T-helper 1 cell treated with Interleukin-12 subunit alpha and Interleukin-12 subunit beta and Interleukin-4 antibody, amounts not matched to agents 30 ng/mL and 1 ng/mL, for 36 hours (primary cell): ENCODE data around the gene BAZ2A. TPM values are rescaled to one million over a fixed set of nuclear protein-coding genes. Genes with fewer than 3 reads are reported as not detected.
"Not testable (repeated sequence)": the region's sequence is repeated elsewhere in the genome, so short reads cannot be mapped to it uniquely, and the experiment has no call there.

Source experiments
- intact Hi-C: fragments of 100-400 bp; cut with micrococcal nuclease; formaldehyde crosslinking; loops from one replicate; pipeline ENCODE4 v1.15.1; 2024
- total RNA-seq: library from RNA; stranded (reverse); gene quantifications from 2 replicates; pipeline ENCODE4 v1.2.3, GENCODE V29; 2022

The BAZ2A gene
- total RNA-seq, 1 donor from 2014 or later = 124 TPM

DNA sequence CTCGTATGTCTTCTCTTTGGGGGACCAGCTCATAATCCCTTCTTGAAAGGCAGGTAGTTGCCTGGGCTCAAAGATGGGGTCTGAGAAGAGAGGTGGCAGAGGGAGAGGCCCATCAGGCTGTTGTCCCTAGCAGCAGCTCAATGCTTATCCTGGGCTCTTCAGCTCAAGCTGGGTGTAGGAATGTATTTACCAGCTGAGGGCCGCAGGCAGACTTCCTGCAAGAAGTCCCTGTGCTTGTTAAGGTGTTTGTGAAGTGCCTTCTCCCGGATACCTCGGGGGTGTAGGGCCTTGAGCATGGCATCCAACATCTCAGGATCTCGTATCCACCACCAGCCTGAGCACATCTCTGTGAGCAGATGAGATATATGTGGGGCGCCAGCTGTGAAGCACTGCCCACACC is 29.4 kb downstream of the BAZ2A start:
- intact Hi-C loops = loop anchor here (1.0 kb wide), 1 partner anchor 28 kb away; no protein-coding TSS in a partner anchor

DNA sequence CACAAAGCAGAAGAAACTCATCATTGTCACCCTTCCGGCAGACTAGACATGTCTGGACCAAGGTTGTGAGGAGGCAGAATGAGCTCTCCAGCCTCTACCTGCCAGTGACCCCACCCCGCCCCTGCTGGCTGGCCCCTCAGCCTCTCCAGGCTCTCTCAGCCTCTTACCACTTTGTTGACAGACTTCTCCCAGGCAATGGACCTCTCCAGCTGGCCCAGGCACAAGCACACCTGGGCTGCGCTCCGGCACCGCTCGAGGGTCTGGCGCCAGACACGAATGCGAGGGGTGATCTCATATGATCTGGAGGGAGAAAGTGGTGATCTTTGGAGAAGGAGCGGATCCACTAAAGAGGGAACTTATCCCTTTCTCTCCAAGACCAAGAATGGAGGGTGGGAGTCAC is 30.3 kb downstream of the BAZ2A start:
- intact Hi-C loops = no loop called here

DNA sequence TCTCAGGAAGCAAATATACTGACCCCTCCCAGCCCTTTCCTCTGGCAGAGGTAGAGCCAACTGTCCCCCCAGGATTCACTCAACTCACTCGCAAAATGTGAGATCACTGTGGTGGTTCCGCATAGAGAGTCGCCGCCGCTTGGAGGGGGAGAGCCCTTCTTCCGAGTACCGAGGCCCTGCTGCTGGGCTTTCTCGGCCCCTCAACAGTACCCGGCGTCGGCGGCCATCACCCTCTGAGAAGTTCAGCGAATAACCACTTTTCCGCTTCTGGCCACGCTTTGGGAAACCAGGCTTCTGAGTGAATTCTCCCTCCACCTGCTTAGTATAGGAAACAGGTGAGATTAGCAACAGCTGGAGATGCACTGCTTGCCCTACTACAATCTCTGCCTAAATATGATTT is 31.1 kb downstream of the BAZ2A start:
- intact Hi-C loops = no loop called here

DNA sequence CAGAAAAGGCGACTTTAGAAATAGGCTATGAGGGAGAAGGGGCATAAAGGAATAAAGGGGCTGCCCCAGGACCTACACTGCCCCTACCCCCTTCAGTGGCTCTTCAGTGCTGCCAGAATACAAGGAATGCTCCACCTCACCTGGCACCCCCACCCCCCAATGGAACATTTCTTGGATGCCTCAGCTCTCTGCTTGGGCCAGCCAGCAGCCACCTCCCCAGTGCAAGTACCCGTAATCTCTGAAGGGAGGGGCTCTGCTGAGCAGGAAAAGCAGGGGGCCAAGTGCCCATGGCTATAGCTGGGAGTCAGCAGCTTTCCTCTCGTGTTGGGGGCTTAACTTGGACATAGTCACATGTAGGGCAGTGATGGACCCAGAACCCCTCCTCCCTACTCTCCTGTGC is 33.3 kb downstream of the BAZ2A start:
- intact Hi-C loops = no loop called here

DNA sequence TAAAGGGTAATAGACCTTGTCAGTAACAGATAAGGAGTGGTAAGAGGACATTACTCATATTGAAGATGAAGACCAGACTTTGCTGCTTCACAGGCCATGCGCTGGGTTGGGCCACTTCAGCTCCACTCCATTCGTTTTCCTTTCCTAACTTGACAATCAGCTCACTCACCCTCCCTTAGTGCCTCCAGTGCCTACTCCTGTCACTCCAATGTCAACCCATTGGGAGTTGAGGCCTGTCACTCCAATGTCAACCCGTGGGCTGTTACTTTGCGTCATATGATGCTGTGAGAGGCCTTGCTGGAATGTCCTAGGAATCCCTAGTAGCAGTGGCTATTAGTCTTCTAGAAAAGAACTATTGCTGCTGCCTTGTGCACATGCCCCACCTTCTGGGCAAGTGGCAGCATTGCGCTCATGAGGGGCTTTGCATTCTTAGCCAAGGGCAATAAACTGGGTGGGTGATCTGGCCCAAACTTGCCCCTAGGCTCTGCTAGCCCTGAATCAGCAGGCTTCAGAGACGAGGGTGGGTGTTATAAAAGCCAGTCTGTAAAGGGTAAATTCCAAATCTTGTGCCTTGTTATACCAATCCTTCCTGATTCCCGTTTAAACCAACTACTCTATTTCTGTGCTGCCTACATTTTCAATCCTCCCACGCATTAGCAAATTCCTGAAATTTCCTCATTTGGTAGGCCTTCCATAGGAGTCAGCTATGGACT is 36.1 kb downstream of the BAZ2A start:
- intact Hi-C loops = loop anchor here (1.0 to 5.0 kb wide), 4 partner anchors 21 to 402 kb away; no protein-coding TSS in a partner anchor

DNA sequence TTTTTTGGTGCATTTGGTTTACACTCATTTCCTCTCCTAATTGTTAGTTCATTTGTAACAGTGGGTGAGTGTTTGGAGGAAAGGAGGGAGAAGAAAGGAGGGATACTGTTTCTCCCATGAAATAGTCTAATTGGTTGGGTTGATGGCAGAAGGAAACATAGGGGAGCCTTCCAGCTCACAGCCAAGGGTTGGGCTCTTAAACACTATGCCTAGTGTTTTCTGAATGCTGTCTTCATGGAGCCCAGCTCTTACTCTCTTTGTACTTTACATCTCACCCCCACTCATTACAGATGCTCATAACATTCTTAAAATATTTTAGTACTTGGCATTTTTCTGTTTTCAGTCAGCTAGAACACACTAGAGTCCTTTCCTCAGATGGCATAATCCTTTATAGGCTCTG is 38.2 kb downstream of the BAZ2A start:
- intact Hi-C loops = loop anchor here (5.0 kb wide), 1 partner anchor 400 kb away; no protein-coding TSS in a partner anchor

DNA sequence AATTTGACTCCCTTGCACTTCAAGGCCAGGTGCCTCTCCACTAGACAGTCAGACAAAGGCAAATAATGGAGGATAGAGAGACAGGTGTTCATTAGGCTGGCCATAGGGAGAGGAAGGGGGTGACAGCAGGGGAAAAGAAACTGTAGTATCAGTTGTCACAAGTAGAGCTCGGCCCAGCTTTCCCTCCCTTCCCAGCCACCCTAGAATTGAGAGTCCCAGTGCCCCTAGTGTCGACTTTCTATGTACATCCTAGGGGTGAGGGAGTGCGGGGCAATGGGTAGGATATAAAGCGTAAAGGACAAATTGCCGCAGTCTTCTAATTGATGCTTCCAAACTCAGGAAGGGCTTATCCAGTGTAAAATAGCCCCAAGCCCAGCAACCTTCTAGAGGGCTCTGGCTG is 39.0 kb downstream of the BAZ2A start:
- intact Hi-C loops = loop anchor here (5.0 kb wide), 1 partner anchor 399 kb away; no protein-coding TSS in a partner anchor

DNA sequence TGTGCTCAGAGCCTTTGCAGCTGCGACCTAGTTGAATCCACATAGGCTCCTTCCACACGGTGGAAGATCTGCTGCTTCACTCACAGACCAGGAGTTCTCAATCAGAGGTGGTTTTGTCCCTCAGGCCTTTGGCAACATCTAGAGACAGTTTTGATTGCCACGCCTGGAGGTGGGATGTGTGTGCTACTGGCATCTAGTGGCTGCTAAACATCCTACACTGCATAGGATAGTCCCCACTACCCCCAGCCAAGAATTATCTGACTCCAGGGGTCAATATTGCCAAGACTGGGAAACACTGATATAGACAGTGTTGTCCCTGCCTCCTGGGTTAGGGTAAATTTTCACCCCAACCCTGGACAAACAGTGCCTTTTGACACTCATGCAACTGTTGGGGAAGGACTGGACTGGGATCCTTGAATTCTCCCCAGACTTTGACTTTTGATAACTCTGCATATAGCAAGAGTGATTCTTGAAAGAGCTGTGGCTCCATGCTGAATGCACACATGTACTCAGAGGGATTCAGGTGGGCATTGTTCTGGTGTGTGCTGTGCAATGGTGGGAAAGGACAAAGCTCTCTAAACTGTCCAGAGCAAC is 39.8 kb downstream of the BAZ2A start:
- intact Hi-C loops = loop anchor here (1.0 to 5.0 kb wide), 2 partner anchors 77 to 398 kb away; no protein-coding TSS in a partner anchor

- intact Hi-C loops = loop anchor here (1.0 to 5.0 kb wide), 2 partner anchors 76 to 397 kb away; no protein-coding TSS in a partner anchor
Measured at GRCh38 chr12:56589783-56590182, 40.3 kb downstream of the BAZ2A start.

DNA sequence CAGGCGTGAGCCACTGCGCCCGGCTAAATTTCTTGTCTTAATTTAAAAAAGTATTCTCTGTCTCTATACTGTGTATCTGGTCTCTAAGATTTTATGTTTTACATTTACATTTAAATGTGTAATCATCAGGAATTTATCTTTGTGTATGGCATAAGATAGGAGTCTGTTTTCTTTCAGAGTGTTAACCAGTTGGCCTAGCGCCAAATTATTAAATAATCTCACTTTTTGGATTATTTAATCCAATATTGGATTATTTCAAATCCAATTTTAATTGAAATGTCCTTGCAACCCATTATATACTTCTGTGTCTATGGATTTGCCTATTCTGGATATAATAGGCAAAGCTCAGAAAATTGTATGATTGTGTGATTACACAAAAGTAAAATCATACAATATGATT is 45.0 kb downstream of the BAZ2A start:
- intact Hi-C loops = no loop called here

- intact Hi-C loops = no loop called here
Measured at GRCh38 chr12:56581418-56582145, 48.5 kb downstream of the BAZ2A start.

DNA sequence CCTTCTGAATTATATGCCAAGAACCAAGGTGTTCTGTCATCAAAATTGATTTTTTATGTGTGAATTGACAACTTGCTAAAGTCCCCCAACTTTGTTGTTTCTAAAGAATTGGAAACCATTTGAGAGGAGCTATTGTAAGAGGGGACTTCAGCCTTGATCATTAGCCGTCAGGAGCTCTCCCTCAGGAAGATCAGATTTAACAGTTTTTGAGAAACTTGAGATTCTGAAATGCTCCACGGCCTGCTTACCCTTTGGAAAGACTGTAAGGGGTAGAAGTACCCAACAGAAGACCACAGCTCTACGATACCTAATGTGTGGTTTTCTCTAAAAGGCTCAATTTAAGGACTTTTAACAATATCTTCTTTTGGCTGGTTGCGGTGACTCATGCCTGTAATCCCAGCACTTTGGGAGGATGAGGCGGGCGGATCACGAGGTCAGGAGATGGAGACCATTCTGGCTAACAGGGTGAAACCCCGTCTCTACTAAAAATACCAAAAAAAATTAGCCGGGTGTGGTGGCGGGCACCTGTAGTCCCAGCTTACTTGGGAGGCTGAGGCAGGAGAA is 51.1 kb downstream of the BAZ2A start:
- intact Hi-C loops = no loop called here

DNA sequence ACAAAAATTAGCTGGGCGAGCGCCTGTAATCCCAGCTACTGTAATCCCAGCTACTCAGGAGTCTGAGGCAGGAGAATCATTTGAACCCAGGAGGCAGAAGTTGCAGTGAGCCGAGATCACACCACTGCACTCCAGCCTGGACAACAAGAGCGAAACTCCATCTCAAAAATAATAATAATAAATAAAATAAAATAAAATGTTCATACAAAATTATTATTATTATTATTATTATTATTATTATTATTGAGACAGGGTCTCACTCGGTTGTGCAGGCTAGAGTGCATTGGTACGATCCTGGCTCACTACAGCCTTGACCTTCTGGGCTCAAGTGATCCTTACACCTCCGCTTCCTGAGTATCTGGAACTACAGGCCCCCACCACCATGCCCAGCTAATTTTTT is 52.9 kb downstream of the BAZ2A start:
- intact Hi-C loops = not testable (repeated sequence)

DNA sequence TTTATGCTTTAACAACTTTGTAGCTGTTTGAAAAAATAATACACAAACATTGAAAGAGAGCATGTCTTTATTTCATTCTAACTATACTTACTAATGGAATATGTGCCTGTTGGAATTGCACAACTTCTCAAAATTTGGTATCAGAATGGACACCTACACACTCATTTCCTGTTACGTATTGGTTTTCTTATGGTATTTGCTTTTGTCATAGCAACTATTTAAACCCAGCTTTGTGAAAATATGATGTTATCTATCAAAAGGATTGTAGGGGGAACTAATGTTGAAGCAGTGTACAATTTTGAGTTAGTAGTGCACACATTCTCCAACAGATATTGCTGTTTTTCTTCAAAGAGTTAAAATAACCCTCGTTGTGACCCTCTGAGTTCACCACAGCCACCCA is 55.9 kb downstream of the BAZ2A start:
- intact Hi-C loops = loop anchor here (5.0 kb wide), 1 partner anchor 382 kb away; no protein-coding TSS in a partner anchor

DNA sequence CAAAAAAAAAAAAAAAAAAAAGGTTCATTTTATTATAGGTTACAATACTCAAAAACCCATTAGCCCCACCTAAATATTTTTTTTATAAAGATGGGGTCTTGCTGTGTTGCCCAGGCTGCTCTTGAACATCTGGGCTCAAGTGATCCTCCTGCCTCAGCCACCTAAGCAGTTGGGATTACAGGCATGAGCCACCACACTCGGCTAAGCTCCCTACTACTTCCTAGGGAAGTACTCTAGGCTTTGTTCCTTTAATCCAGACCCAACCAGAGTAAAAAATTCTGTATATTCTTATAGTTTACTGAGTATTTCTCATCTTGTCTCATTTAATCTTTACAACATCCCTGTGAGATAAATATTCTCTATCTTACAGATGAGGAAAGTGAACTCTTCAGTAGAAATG is 57.8 kb downstream of the BAZ2A start:
- intact Hi-C loops = loop anchor here (2.0 to 5.0 kb wide), 2 partner anchors 65 to 380 kb away; no protein-coding TSS in a partner anchor

GRCh38 chr12:56571121-56571520 is 59.0 kb downstream of the BAZ2A start:
- intact Hi-C loops = loop anchor here (5.0 kb wide), 1 partner anchor 379 kb away; no protein-coding TSS in a partner anchor

DNA sequence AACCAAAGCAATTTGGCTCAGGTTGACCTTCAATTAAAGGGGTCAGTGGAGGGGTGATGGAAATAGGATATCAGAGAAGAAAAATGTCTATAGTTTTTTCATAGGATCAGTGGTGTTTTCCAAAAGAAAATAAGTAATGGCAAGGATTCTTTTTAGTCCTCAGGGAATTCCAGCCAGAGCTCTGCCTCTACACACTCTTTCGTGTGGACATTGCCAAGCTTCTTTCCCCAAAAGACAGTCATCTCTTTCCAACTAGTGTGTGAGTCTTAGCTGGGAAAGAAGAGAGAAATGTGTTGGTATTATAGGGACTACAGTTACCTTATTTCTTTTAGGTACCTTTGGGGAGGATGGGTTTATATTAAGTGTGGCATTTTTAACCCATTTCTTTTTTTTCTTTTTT is 62.0 kb downstream of the BAZ2A start:
- intact Hi-C loops = no loop called here

- intact Hi-C loops = no loop called here
Measured at GRCh38 chr12:56565510-56566101, 64.5 kb downstream of the BAZ2A start.

DNA sequence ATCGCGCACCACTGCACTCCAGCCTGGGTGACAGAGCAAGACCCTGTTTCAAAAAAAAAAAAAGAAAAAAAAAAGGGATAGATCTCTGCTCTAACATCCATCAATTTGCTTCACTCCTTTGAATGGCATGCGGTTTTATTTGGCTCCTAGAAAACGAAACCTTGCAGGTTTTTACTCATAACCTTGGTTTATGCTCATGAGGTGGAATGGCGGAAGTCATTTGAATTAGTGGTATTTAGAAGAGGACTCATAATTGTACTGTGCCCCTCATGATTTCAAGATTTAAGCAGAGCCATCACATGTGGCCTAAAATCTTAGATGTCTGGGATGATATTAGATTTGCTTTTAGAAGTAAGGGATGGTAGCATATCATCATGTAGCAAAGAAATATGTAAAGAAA is 79.1 kb downstream of the BAZ2A start:
- intact Hi-C loops = no loop called here

GRCh38 chr12:56546680-56547079 is 83.4 kb downstream of the BAZ2A start:
- intact Hi-C loops = no loop called here
